ENCODE measurements around the gene PRAMEF18.
"Not testable (repeated sequence)": the region's sequence is repeated elsewhere in the genome, so short reads cannot be mapped to it uniquely, and the experiment has no call there.

PRAMEF18 gene

DNA sequence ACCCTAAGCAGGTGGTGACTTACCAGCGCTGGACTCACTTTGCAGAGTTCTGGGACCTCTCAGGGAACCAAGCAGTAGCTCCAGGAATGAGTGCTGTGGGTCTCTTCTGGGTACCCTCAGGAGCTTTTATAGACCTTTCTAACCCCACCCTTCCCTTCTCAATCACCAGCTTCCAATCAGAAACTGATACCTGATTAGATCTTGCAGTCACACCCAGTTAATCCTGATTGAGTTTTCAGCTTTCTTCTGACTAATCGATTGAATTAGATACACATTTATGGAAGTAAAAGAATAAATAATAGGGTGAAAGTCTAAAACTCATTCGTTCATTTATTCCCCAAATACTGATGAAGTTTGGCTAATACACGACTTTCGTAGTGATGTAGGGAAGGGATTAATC lies 24.6 kb downstream of the PRAMEF18 start, which contains the start of gene PRAMEF13:
Gene PRAMEF13, minus strand, starts transcription at position 101 of the 400 bp plus-strand sequence. CDS start 1,820 bp downstream, outside the sequence.
- DNase-seq: not testable (repeated sequence)

Measured in T-helper 2 cell (primary cell).